Measurements from ENCODE around the gene TRIM44. TPM values are rescaled to one million over a fixed set of nuclear protein-coding genes. Genes with fewer than 3 reads are reported as not detected.

The TRIM44 gene
- total RNA-seq, 6 experiments from 2014 or later, result 13.9 to 37.1 (median 31.9) TPM

DNA sequence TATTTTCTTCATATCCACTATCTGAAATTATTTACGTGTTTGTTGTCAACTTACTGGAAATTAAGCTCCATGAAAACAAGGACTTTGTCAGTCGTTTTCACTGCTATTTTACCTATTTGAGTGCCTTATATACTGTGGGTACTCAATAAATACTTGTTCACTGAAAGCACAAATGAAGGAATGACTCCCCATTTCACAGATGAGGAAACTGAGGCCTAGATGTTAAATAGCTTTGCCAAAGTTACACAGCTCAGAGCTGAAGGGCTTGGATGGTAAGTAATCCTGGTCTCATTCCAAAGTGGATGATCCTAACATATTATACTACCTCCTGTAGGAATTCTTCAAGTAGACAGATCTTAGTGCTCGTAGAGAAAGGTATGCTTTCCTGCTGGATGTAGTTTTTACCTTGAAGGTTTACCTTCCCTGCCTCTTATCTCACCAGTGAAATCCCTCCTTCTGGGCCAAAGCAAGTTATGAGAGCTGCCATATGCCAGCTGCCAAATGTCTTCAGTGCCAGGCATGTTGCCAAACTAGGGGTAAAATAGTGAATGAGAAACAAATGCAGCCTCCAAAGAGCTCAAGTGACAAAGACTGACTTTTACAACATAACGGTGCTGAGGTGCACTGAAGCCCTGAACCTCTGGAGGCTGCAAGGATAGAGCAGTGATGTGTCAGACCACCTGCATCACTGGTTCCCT lies 129.7 kb downstream of the TRIM44 start:
- no peaks in the 10 kb centered on the region for H3K9me3 ChIP-seq
- H3K27ac ChIP-seq, result no peak overlapping the region
- H3K4me3 ChIP-seq, result no peak overlapping the region
- H3K4me1 ChIP-seq, result peaks cover 0 to 10% (median 0%) of the 10 kb centered on the region in 4 donors
- WGBS (ENCODE audit: insufficient coverage, low coverage, low lambda C conversion rate, missing lambda C conversion rate), result 73% methylated on average over 4 of the region's 4 CpGs
- intact Hi-C loops (cut with DNase I), result no loop called here
- H3K36me3 ChIP-seq, result no peaks in the 10 kb centered on the region
- H3K27me3 ChIP-seq, result no peaks in the 10 kb centered on the region
- DNase-seq (peak in 1 of 3 donors; percentile 52), ATAC-seq (peak; percentile 27 to 68 (median 51))
- TF ChIP-seq POLR2A (IDR thresholded peaks at IDR 0.05) (no peak), CTCF (IDR thresholded peaks at IDR 0.05) (no peak)

DNA sequence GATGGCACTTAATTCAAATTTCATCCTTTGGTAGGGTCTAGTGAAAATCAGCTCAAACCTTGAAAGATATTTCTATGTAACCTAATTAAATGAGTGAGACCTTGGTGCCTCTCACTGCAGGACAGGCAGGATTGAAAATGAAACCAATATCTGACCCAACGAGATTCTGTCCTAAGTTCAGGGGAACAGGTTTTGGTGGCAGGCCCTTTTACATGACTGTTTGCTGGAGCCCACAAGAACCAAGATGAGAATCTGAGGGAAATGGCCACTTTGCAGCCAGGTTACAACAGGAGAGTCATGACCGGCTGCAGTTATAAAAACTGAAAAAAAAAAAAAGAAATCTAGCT lies 130.2 kb downstream of the TRIM44 start:
- H3K36me3 ChIP-seq, result no peaks in the 10 kb centered on the region
- peaks cover 0 to 10% (median 0%) of the 10 kb centered on the region in 4 donors for H3K4me1 ChIP-seq
- H3K4me3 ChIP-seq, result no peak overlapping the region
- H3K27ac ChIP-seq, result no peak overlapping the region
- no peaks in the 10 kb centered on the region for H3K9me3 ChIP-seq
- no peak for TF ChIP-seq CTCF (IDR thresholded peaks at IDR 0.05)
- TF ChIP-seq POLR2A (IDR thresholded peaks at IDR 0.05), result no peak
- WGBS (ENCODE audit: insufficient coverage, low coverage, low lambda C conversion rate, missing lambda C conversion rate), result 35% methylated on average over 2 of the region's 2 CpGs
- no peaks in the 10 kb centered on the region for H3K27me3 ChIP-seq
- intact Hi-C loops (cut with DNase I), result no loop called here
- ATAC-seq (peak; percentile 63 to 81 (median 69)), DNase-seq (no peak)

DNA sequence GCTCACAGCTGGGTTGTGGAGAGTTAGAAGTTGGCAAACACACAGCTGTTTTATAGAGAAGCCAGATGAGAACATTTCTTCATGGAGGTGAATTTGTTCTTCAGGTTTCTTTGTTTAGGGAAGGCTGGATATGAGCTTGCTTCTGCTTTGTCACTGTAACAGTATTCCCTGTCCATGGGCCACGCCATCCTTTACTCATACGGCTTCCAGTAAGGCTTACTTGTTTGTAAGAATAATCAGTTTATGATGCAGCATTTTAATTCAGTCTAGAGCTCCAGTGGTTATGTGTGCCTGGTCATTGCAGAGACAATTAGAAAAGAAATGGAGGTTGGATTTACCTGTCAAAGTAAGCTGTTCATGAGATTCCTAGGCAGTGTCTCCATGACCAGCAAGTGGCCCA lies 131.8 kb downstream of the TRIM44 start:
- Histone ChIP-seq H3K4me3 (no peak overlapping the region), H3K27me3 (no peaks in the 10 kb centered on the region), H3K36me3 (no peaks in the 10 kb centered on the region), H3K27ac (no peak overlapping the region), H3K4me1 (peaks cover 0 to 20% (median 5%) of the 10 kb centered on the region in 4 donors), H3K9me3 (no peaks in the 10 kb centered on the region)
- no peak for ATAC-seq
- no peak for DNase-seq
- intact Hi-C loops (cut with DNase I), result no loop called here
- TF ChIP-seq CTCF (IDR thresholded peaks at IDR 0.05), result no peak
- no peak for TF ChIP-seq POLR2A (IDR thresholded peaks at IDR 0.05)
- 96% methylated on average over 2 of the region's 2 CpGs for WGBS (ENCODE audit: insufficient coverage, low coverage, low lambda C conversion rate, missing lambda C conversion rate)

GRCh38 chr11:35794850-35795249 lies 132.3 kb downstream of the TRIM44 start:
- Histone ChIP-seq H3K36me3 (no peaks in the 10 kb centered on the region), H3K4me1 (peaks cover 0 to 20% (median 5%) of the 10 kb centered on the region in 4 donors), H3K9me3 (no peaks in the 10 kb centered on the region), H3K4me3 (no peak overlapping the region), H3K27me3 (no peaks in the 10 kb centered on the region), H3K27ac (no peak overlapping the region)
- WGBS (ENCODE audit: insufficient coverage, low coverage, low lambda C conversion rate, missing lambda C conversion rate), result 94% methylated on average over 3 of the region's 3 CpGs
- TF ChIP-seq POLR2A (IDR thresholded peaks at IDR 0.05), result no peak
- no peak for TF ChIP-seq CTCF (IDR thresholded peaks at IDR 0.05)
- no peak for DNase-seq
- no peak for ATAC-seq
- intact Hi-C loops (cut with DNase I), result no loop called here

Data from right lobe of liver (tissue), 6 donors.